HG03280 (cell line): Measurements from ENCODE around the gene TFPI.
A peak's percentile ranks its signal among the peaks of the same experiment; 100 is the strongest.

Source experiments
- ATAC-seq: cut with Tn5 transposase; IDR thresholded peaks from one replicate; pipeline ENCODE4 v1.9.1; 2021; ENCODE audit warnings: mild to moderate bottlenecking, moderate library complexity; ENCODE audit not compliant: unreplicated experiment

The TFPI gene

DNA sequence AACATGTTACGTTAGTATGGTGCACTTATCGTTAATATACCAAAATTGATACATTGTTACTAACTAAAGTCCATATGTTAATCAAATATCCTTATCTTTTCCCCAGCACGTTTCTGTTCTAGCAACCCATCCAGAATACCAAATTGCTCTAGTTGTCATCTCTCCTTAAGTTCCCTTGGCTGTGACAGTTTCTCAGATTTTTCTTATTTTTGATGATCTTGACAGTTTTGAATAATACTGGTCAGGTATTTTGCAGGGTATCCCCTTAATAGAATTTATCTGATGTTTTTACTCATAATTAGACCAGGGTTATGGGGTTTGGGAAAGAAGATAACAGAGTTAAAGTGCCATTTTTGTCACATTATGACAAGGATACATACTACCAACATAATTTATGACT lies 47.8 kb downstream of the TFPI start:
- ATAC-seq = no peak

DNA sequence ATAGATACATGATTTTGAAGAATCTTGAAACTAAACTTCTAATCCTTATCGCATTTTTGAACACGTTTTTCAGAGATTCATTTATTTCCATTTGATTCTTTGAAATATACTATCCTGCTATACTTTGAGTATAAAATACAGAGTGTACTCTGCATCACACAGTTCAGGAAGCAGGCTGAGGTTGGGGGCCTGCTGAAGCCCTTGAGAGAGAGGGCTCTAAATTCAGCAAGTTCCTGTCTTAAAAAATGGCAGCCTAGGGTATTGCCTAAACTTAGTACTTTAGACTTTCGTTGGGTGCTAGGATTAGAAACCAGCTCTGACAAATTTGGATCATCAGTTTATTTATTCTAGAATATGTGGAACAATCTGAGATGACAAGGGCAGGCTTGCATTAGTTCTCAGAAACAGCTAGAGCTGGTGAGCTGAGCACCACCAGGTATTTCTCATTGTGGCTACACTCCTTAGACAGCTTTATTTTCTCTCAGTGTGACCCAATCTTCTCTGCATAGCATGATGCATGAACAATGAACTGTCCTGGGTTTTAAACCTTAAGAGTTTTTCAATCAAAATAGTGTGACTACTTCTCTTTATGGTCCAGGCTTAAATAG lies 49.1 kb downstream of the TFPI start:
- ATAC-seq = no peak

DNA sequence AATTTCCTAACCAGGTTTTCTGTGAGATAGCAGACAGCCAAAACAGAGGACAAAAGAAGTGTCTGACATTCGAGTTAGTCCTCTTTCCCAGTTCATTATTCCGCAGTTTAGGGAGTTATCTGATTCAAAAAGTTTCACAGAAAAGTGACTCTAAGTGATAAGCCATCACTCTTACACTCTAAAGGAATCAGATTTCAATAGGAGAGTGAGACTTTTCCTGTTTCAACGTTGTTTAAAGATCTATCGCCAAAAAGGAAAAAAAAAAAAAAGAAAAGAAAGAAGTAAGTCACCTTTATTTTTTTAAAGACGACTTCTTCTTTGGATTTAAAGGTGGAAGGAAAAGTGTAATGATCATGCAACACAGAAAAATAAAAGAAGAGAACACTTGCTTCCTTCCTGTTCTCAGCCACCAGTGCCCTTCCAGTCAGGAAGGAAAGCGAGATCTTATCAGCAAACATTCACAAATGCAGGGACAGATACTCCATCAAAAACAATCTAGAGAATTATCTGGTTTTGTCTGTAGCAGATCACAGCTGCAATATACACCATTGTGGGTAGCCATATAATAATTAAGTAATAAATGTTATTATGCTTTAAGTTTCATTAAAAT lies 49.8 kb downstream of the TFPI start:
- no peak for ATAC-seq

DNA sequence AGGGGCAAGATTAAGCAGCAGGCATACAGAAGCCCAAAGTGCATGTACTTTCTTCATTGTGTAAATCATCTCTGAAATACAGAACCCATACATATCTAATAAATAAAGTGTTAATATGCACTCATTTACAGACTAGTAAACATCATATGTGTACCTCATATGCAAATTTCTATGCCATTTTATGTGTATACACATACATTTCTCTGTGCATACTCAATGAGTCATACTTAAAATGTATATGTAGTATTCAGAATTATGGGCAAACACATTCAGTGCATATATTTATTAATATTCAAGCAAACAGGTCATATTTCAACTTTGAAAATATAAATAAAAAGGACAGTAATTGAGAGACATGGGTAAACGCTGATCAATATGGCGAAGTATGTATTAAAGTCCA lies 50.5 kb downstream of the TFPI start:
- no peak for ATAC-seq

DNA sequence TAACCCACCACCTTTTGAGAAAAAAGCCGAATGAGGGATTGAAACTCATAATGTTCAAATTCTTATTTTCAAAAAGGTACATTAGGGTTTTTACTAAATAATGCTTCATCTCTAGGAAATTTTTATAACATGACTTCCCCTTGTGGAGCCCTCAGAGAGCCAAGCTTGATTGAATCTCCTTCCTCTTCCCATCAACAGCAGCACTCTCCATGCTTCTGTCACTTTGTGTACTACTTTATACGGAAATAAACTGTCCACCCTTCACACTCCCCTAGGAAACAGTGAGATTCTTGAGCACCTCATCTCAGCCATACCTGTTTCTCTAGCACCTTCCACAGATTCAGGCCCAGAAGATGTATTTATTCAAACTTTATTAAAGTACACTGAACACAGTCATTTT lies 51.8 kb downstream of the TFPI start:
- ATAC-seq = no peak

DNA sequence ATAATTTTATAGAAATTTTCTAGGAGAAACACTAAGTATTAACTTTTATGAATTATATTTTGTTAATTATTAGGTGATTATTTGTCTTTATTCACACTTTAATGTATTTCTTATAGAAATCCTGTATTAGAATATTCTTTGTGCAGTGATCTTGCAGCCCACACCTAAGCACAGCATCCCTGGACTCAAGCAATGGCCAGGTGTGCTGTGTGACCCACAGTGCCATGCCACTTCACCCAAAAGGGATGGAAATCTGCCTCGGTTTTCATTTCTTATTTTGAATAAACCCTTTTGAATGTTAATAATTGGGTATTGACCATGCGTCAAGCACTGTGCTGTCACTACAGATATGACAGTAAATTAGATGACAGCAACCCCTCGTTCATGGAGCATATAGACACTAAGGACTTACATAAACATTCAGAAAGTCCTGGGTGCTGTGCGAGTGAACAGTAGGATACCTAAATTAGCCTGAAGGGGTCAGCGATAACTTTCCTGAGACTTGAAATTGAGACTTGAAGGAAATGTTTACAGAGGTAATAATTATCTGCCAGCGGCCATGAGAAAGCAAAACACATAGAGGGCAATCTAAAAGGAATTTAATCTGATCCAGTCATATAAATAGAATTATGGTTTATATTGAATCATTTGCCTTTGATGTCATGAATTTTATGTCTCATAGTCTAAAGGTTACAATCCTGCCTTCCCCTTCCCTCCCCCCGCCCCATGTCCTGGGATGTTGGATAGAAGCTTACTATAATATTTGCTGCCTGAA lies 53.5 kb downstream of the TFPI start:
- no peak for ATAC-seq

DNA sequence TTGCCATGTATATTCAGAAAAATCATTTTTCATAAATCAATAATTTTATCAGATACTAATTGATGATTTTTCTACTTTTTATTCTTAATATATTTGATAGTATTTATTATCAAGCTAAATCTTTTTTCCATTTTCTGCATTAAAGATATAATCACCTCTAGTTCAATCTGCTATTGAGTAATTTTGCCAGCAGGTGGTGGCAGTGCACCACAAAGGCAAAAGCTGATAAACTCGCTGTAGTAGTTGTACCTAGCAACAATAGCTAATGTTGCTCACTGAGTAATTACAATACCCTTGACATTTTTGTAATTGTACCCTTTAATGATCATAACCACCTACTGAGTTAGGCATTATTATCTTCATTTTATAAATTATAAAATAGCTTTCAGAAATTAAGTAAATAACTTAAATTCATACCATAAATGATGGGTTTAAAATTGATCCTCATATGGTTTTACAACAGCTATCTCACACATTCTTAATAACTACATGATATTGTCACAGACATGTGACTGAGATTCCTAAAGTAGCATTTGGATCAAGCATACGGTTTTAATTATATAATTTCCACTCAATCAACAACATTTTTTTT lies 54.2 kb downstream of the TFPI start:
- peak; percentile 96 for ATAC-seq

DNA sequence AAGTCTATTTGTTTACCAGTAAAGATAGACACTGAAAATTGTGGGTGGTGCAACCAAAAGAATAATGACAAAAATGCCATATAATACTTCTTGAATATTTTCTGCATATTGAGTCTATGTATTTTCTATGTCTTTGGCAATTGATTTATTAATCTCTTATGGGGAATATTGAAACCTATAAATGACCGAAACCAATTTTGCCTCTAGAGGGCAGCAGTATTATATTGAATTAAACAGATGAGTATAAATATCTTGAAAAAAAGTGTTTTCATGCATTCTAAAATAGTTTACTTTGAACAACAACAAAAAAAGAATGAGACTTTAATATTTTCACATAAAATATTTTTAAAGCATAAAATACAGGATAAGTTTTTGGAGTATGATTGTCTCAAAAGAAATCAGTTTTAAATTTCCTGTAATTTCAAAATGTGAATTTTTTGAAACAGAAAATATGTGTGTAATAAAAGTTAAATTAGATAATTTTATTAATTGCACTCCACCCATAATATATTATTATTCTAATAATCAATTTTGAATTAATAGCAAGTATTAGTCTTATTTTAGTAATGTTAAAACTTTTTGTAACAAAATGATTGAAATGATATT lies 56.3 kb downstream of the TFPI start:
- no peak for ATAC-seq

DNA sequence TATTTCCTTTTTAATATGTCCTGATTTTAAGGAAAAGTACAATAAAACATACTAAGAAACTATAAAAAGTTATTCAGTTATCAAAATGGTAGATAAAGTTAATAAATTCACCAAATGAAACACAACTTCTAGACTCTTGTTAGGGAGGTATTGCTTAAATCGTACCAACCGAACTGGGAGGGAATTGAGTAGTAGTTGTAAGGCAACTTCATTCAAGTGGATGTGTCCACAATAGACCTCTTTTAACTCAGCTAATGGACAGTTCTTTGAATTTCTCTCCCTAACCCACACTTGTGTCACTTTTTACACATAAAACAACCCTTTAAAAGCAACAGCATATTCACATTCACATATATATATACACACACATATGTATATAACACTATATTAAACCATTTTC lies 57.1 kb downstream of the TFPI start:
- no peak for ATAC-seq

DNA sequence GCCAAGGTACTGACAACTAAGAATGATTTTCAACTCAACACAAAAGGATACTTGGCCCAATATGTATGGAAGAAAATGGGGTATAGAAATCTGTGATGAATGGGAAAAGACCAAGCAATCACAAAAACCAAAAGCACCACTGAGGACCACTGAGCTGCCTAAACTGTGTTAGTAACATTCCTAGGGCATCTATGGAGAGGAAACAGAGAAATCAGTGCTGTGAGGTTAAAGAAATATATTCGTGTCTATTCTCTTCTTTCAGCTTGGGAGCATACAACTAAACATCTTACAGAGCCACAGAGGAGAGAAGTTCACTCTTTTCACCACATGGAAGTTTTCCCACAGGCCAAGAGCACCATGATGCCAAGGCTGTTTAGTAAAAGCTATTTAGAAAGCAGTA lies 58.9 kb downstream of the TFPI start:
- no peak for ATAC-seq

DNA sequence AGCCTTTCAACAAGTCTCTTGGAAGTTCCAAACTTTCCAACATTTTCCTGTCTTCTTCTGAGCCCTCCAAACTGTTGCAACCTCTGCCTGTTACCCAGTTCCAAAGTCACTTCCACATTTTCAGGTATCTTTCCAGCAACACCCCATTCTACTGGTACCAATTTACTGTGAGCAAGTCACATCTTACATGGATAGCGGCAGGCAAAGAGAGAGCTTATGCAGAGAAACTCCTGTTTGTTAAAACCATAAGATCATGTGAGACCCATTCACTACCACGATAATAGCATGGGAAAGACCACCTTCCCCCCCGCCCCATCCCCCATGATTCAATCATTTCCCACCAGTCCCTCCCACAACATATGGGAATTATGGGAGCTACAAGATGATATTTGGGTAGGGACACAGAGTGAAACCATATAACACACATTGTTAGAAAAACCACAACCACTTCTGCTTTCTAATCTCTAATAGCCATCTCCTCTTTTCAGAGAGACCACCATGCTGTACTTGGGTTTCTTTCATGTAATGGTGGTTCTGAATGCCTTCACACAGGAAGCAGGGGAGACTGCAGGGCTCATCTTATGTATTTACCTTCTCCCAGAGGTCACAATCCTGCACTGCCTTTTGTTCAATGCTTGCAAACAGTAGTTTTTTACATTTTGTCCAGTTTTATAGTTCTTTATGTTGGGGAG lies 60.2 kb downstream of the TFPI start:
- no peak for ATAC-seq

DNA sequence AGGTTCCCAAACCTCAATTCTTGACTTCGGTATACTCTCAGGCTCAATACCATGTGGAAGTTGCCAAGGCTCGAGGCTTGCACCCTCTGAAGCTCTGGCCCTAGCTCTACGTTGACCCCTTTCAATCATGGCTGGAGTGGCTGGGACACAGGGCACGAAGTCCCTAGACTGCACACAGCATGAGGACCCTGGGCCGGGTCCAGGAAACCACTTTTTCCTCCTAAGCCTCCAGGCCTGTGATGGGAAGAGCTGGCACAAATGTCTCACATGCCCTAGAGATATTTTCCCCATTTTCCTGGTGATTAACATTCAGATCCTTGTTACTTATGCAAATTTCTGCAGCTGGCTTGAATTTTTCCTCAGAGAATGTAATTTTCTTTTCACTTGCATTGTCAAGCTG lies 61.1 kb downstream of the TFPI start:
- no peak for ATAC-seq

DNA sequence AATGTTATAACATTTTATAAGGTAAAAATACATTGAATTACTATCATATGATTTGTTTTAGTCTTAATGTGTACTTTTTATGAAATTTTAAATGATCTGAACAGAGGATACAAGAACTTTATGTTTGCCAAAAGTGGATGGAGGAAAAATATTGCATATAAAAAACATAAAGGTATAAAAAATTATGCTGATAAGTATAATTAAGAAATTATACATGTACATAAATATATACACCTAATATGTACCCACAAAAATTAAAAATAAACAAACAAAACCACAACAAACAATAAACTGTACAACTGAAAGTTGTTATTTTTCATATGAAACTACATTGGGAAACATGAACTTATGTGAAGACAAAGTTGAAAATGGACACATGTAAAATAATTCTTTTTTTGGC lies 68.0 kb downstream of the TFPI start:
- ATAC-seq = no peak

DNA sequence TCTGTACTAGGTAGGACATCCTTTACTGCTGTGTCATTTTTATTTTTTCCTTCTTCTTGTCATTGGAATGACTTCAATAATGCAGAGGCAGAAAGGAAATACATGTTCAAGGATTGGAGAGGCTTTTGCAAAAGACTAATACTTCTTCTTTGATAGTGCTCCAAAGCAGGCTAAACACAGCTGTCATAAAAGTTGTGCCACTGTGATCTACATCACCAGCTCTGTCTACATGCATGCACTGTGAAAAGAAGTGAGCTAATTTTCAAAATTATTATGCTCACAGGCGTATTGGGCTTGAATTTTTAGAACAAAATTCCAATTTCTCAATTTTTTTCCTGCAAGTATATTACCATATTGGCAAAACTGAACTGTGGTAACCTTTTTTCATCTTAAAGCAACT lies 68.7 kb downstream of the TFPI start:
- ATAC-seq = no peak

DNA sequence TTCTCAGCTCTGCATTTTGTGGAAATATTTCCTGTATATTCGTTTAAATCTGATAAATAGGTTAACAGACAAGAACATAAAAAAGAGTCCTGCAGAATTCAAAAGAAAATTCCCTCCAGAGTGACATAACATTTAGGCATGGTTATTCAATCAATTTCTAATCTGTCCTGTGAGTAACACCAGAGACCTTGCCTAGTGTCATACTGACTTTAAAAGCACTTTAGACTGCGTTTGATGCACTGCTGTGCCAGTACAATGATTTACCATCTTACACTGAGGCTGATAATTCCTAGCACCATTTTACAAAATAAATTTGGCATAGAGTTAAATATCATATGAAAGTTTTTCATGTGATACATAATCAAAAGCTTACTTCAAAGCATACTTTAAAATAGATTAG lies 70.7 kb downstream of the TFPI start:
- ATAC-seq = no peak

DNA sequence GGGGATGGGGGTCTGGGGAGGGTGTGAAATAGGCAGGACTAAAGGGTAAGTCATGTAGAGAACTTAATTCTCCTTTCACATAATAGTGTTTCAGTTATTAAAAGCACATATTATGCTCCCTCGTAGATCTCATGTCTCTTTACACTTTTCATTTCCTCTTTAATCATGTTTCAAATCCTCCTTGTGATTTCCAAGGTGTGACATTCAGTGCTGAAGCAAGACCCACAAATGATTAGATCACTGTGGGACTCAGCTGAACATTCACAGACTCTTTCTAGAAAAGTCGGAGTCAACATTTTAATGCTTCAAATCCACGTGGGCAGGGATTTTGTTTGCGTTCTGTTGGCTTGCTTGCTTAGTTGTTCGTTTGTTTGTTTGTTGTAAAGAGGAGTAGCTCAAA lies 71.4 kb downstream of the TFPI start:
- ATAC-seq = no peak

DNA sequence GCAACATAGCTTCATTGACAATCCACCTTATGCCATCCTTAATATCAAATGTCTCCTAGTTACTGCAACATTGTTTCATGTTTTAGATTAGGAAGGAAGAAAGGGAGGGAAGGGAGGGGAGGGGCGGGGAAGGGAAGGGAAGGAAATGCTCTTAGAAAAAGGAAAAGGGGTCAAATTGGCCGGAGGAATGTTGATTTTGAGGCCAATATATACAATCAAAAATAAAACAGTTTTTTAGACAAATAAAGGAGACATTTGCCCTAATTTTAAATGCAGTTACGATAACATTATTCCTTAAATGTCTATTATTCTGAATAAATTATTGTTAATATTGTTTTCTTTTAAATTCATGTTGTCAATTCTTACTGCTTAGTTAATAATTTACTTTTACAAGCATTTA lies 72.7 kb downstream of the TFPI start:
- ATAC-seq = no peak

DNA sequence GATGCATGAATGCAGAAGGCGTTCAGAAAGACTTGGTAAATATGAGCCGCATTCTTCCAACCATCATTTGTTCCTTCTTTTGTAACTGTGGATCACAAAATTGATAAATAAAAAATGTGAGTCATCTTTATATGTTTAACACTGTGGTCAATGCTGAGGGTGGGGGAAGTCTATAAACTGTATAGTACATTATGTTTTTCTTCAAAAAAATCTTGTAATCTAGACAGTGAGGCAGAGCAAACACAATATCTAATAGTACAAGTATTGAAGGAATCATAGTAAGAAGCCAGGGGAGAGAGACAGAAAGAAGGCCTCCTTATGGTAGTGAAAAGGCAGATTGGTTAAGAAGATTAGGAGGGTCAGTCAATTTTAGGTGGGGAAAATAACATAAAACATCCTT lies 75.5 kb downstream of the TFPI start:
- no peak for ATAC-seq

DNA sequence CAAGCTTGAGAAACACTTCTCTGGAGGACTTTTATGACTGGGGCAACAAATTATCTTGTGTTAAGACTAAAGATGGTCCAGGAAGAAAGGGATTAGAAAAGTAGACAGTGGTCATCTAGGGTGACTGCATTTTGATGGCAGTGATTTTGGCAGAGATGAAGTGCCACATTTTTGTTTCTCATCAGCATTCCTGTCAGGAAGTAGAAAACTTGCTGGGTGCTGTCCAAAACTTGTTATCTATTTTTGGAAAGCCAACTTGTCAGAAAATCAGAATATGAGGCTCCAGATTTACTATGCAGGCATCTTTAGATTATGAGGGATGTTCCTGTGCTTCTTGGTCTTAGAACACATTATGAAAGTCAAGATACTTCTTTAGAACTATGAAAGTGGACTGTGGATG lies 77.2 kb downstream of the TFPI start:
- no peak for ATAC-seq

DNA sequence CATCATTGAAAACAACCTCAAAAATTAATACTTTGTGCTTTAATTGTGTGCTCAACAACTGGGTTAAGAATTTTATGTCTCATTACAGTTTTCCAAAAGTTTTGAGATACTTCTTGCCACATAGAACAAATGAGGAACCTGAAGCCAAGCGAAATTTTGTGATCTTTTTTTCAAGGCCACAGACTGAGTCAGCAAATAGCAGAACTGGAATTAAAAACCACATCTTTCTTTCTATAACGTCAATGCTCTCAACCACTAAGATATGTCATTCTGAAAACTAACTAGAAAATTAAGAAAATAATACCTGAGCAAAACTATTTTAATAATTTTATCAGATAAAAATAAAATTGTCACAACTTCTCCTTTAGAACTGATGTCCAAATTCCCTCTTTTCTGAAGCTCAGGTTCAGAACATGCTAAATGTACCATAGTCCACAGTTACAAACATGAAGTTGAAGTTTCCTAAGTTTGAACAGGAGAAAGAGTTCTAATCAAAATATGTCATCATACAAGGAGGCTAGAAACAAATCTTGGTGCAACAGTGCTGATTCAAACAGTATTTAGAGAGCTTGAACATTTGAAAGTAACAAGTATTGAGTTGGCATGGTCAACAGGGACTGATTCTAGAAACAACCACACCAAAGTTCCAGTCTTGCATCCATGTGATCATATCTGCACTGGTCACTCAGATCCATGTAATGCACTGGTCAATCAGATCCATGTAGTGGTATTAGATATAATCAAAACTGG lies 78.6 kb downstream of the TFPI start:
- peak; percentile 82 for ATAC-seq
